GM18526 (cell line): ENCODE measurements around the gene CTNNA1.

Experiments
- POLR2A ChIP-seq: IDR thresholded peaks from 3 replicates; pipeline ENCODE4 v1.6.1; 2011; ENCODE audit not compliant: insufficient read length; ENCODE audit errors: extremely low read depth

Gene CTNNA1

DNA sequence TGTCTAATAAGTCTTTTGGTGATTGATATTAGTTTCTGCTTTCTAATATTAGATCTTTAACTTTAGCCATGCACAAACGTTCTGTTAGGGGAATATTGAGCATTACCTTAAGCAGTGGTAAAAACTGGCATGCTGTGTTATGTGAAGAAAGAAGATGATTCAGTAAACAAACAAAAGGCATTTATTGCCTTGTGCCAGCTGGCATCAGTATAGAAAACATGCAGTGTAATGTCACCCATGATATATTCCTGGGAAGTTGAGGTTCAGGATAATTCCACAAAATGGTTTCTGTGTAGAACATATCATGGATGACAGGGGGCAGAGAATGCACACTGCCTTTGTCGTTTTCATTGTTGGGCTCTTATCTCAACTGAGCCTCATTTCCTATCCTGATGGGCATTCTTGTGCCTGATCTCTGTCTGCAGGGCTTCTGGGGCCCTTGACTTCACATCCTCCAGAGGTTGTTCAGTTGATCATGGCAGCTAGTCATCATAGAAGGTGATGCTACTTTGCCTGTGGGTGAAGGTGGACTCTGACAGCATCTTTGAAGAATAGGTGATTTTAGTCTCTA lies 97.7 kb downstream of the CTNNA1 start:
- no peak for TF ChIP-seq POLR2A

DNA sequence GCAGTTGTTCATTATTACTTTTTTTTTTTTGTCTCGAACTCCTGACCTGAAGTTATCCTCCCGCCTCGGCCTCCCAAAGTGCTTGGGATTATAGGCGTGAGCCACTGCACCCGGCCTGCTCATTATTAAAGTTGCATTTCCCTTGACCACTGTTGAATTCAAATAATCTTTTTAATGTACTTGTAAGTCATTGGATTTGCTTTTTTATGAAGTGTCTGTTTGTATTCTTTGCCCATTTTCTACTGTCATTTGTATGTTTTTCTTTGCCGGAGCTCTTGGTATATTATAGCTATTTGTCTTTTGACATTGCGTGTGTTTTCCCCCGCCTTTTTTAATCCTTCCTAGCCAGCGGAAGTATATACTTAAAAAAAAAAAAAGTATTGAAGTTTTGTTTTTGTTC lies 99.9 kb downstream of the CTNNA1 start:
- no peak for TF ChIP-seq POLR2A

DNA sequence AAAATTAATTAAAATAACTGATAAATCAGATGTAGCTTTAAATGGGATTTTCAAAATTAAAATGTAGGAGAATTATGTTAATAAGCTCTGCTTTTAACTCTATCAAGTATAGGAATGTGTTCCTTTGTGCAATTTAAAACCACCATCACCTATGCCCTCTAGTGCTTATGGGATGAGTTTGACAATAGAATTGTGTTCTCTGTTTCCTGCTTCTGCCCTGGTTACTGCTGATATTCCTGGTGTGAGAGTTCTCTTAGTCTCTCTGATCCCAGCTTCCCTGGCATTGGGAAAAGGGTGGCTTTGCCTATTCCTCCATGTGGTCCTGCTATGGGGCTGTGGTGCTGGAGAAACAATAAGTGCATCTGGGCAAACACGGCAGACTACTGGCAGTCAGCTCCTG lies 113.8 kb downstream of the CTNNA1 start:
- TF ChIP-seq POLR2A: no peak

DNA sequence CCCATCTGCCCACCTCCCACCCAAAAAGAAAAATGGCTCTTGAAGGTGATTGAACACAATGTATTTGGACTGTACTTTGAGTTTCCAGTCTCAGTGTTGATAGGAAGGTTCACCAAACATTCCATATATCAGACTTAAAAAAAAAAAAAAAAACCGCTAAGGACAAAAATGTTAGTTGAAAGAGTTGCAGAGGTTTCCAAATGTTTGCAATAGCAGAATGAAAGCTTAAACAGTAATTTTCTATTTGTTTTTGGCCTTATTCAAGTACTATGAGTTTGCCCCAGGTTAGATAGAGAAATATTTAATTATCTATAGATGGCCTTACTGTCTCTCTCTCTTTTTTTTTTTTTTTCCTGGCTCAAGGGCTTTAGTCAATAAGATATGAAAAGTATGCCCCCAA lies 115.8 kb downstream of the CTNNA1 start:
- TF ChIP-seq POLR2A: no peak

DNA sequence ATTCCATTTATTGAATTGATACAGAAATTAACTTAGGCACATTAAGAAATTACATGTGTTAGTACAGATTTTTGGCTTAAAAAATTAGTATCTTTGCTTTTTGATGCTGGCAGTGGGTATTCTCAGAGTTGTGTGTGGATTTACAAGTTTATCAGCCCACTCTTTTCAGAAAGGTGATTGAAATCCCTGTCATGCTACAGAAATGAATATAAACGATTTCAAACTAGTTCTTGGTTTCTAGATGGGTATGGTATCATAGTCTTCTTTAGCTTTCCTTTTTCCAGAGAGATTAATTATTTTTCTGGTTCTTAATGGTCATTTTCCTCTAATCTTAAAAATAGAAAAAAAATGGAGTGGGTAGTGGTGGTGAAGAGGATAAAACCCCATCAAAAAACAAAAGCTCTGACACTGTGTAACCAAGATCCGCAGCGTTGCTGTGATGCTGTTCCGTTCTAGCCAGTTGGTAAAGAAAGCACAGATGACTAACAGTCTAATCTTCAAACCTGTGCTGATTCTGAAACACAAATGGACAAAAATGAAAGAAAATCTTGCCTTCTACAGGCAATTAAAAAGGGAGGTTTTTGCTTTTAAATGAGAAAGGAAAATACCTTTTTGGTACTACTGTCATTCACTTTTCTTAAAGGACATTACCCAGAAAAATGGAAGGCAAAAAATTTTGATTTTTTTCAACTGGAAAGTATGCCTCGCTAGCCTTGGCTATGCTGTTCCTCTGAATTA lies 116.7 kb downstream of the CTNNA1 start:
- no peak for TF ChIP-seq POLR2A

DNA sequence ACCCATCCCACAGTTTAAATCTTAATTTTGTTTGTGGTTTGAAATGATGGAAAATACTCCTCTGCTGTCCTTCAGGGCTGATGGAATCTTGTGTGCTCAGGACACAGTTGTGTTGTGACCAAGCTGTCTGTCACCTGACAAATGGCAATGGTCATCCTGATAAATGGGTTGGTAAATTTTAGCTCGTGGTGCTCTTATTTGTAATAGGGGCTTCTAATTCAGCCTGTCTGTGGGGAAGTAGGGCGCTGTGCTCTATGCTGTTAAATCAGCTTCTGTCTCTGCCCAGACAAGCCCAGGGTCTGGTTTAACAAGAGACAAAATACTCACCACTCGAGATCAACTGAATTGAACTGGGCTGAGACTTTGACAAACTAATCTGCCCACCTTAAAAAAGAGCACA lies 117.4 kb downstream of the CTNNA1 start:
- no peak for TF ChIP-seq POLR2A

DNA sequence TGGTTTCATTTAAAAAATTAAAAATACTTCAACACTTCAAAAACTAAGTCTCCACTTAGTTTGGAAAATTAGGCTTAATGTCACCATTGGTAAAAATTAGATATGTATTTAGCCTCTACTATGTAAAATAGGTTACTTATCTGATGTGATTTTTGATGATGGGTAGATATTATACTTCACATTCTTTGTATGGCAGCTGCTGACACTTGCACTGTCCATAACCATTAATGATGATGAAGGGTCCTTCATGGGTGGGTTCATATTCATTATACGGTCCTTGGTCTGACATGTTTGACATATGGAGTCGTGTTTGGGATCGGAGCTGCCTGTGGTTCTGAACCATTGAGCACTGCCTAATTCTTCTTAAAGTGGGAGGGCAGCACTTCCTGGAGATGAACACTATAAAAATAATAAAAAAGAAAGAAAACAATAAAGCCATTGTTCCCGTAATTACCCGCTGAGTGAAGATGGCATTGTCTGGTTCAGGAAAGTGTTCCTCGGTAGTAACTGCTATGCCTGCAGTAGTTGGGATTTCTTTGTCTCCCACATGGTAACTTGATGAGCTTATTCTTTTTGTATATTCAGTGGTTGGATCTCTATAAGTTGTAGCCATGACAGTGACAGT lies 119.7 kb downstream of the CTNNA1 start:
- no peak for TF ChIP-seq POLR2A

DNA sequence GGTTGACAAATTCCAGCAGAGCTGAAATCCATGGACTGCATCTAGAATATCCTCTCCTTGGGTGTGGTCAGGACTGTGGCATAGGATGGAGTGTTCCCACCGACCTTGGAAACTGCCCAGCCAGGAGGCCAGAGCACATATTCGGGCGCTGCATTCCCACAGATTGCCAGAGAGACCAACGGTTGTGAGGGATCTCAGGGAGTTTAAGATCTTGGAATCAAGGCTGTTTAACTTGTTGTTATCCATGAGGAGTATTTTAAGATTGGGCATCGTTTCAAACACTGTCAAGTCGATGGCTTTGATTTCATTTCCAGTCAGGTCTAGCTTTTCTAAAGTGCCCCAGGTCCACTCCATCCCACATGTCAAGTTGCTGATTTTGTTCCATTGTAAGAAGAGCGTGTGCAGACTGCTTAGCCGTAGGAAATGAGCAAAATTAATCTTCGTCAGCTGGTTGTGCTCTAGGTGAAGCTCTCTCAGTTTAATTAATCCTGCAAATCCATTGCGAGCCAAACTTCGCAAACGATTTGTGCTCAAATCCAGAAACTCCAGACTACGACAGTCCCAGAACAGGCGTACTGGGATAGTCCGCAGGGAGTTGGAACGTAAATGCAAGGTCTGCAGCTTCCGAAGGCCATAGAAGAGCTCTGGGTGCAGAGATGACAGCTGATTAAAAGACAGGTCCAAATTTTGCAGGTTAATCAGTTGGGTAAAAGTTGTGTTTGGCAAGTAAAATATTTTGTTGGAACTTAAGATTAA lies 120.4 kb downstream of the CTNNA1 start:
- TF ChIP-seq POLR2A: no peak

DNA sequence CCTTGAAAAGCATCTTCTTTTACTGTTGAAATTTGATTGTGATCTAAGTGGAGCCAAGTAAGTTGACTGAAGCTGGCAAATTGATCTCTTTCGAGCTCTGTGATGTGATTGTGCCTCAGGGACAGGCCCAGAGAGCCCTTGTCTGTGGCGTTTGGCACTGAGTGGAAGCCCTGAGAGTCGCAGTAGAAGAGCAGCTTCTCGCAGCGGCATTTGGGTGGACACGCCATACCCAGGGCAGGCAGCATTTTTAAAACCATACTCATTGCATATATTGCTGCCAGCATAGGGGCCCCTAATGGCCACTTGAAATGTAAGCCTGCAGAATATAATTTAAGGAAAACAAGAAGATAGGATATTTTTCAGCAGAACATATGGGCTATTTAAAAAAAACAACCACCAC lies 121.0 kb downstream of the CTNNA1 start:
- no peak for TF ChIP-seq POLR2A

DNA sequence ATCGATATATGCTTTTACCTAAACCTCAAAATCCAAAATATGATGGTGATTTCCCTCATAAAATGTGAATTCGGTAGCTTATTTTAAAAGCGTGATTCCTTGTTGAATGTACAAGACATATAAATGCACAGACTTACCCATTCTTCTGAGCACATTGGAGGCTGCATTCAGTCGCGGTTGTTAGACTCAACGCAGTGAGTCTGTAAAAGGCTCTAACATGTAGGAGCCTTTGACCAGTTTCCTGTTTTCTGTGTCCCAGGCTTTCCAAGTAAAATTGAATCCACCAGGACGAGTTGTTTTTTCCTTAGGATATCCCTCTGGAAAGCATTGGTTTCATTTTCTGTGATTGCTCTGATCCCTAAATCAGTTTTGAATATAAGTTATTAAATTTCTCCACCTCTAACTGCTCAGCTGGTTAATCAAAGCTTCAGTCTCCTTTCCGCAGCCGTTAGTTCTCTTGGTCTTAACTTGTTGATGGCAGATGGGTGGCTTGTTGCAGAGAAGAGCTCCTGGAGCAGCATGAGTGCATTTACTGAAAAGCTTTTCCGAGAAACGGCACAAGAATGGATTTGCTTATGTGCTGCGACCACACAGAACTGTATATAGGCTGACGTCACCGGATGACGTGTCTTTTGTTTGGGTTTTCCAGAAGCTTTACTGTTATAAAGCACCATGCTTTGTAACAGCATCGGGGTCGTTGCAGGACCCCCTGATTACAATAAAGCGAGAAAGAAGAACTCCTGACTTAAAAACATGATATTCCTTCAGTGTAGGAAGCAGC lies 121.7 kb downstream of the CTNNA1 start, which contains the start of gene LRRTM2:
Gene LRRTM2 (minus strand): TSS at position 565 of the 781 bp plus-strand sequence. CDS start 424 bp downstream, at position 141.
- no peak for TF ChIP-seq POLR2A

DNA sequence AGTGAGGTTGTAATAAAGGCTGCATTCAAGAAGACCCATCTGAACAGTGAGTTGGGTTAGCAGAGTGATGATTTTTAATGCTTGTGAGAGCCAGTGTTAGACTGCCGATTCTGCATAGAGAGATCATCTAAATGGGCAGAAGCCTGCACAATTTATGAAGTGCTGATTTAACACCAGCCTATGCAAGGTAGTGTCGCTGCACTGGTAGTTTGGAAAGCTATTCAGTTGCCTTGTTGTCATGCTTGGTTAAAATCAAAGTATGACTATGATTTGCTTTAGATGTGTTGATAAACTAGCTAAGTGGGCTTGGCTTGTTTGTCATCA lies 122.3 kb downstream of the CTNNA1 start:
- TF ChIP-seq POLR2A: no peak

DNA sequence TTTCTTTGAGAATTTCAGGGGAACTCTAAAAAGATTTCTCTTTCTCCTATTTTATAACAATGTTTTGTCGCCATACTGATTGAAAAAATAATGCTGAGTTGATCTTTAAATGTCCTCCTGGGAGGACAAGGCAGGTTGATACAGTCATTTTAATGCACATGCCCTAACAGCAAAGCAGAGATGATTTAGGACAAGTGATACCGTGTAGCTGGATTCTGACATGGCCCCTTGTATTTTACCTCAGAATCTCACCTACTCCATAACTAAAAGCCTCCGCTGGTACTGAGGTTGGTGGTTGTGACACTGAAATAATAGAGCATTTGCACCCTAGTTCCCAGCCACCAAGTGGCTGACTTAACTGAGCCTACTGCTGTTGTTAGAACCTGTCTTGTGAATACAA lies 122.7 kb downstream of the CTNNA1 start:
- TF ChIP-seq POLR2A: no peak

DNA sequence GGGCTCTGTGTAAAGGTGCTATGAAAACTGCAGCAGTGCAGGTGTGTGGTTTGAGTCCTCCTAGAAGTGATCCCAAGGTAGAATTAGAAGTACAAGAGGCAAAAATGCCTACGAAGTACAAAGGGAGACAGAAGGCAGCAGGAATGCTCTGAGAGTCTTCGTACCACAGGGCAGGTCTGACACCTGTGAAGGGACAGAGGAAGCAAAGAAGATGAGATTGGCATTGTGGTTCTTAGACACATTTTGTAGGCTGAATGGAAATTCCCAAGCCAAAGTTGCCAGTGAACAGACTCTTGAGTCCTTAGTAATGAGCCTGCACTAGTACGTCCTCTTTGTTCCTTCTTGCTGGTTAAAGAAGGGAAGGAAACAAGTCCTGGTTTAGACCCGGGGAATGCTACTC lies 123.6 kb downstream of the CTNNA1 start:
- TF ChIP-seq POLR2A: no peak

DNA sequence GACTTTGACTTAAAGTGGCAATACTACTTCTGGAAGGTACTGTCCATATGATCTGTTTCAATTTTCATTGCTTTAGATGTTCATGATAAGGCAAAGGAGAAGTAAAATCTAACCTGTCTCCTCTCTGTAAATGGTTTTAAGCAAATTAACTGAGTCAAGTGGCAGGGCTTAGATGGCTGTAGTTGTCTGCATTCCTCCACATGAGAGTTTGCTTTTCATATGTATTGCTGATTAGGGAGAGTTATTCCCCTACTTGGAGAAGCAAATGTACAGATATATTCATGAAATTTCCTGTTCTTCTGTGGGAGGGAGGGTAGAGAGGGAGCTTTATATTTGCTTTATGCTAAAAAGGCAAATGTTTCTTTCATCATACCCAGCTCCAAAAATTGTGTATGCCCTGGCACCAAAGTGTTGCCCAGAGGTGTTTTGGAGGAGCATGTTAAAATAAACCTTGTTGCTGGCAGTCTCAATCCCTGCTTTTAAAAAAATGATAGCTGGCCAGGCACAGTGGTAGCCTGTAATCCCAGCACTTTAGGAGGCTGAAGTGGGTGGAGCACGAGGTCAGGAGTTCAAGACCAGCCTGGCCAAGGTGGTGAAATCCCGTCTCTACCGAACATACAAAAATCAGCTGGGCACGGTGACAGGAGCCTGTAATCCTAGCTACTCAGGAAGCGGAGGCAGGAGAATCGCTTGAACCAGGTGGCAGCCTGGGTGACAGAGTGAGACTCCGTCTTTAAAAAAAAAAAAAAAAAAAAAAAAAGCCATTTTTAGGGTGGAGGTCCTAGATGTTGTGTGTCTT lies 125.4 kb downstream of the CTNNA1 start:
- no peak for TF ChIP-seq POLR2A
